Fibroblast of villous mesenchyme (primary cell): Measurements from ENCODE around the gene ZNF516. TPM values are rescaled to one million over a fixed set of nuclear protein-coding genes. Genes with fewer than 3 reads are reported as not detected.
A peak's percentile ranks its signal among the peaks of the same experiment; 100 is the strongest.

Source experiments
- DNase-seq: peaks from one replicate; pipeline ENCODE4 v3.0.0-alpha.2; 2010; ENCODE audit warnings: low read depth
- H3K4me3 ChIP-seq: 2 replicates; pipeline ENCODE4 v1.5.1; 2011; ENCODE audit warnings: low read depth, mild to moderate bottlenecking, low read length
- CTCF ChIP-seq: IDR thresholded peaks from 2 replicates; pipeline ENCODE4 v1.5.1; 2012; ENCODE audit warnings: low read depth, mild to moderate bottlenecking, low read length; ENCODE audit not compliant: insufficient read depth
- total RNA-seq: library from RNA; depleted of rRNA; stranded (reverse); fragments of >200 nt; gene quantifications from 2 replicates; pipeline ENCODE4 v1.2.3, GENCODE V29; 2012

ZNF516 gene
- total RNA-seq, 1 donor, result 53.1 TPM

- TF ChIP-seq CTCF, result no peak
- no peak for DNase-seq
- no peak overlapping the region for H3K4me3 ChIP-seq
Observed at GRCh38 chr18:76361219-76361618, 133.8 kb downstream of the ZNF516 start.

- no peak for DNase-seq
- no peak for TF ChIP-seq CTCF
- no peak overlapping the region for H3K4me3 ChIP-seq
Observed at GRCh38 chr18:76359909-76360308, 135.1 kb downstream of the ZNF516 start.

GRCh38 chr18:76358774-76359173, 136.3 kb downstream of the ZNF516 start:
- no peak overlapping the region for H3K4me3 ChIP-seq
- no peak for DNase-seq
- no peak for TF ChIP-seq CTCF

DNA sequence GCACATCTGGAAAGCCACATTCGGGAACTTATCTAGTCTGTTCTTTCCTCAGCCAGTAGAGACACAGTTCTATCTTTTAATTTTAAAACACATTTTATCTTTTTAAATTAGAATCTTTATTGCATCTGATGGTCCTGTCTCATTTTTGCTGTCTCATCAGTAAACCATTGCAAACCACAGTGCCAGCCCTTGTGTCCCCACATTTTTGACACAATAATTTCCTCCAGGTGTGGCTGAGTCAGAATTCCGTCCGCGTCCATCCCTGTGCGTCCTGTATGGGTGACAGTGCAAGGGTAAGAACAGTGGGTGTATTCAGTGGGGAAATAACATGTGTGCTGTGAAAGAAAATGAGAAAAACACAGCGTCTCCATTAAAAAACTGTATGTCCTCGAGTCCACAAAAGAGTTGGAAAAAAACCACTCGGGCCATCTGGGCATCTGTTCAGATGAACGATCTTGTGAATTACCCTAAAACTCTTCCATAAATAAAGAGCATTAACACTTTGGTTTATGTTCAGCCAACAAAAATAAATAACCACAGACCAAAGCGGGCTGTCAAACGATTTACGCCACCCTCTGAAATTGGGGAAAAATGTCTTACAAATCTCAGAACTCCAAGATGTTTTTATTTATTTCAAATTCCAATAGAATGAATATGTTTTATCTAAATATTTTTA, 137.3 kb downstream of the ZNF516 start:
- TF ChIP-seq CTCF, result no peak
- H3K4me3 ChIP-seq, result no peak overlapping the region
- DNase-seq, result peak; percentile 62

DNA sequence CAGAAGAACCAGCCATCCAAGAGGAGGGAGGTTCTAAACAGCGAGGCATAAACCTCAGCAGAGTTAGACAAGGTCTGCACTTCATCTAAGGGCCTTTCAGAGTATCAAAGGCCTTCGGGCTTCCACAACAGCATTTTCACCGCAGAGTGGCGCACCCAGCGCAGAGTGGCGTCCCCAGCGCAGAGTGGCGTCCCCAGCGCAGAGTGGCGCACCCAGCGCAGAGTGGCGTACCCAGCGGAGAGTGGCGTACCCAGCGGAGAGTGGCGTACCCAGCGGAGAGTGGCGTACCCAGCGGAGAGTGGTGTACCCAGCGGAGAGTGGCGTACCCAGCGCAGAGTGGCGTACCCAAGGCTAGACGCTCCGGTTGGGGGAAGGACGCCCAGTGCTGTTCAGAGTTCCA, 137.9 kb downstream of the ZNF516 start:
- no peak for DNase-seq
- TF ChIP-seq CTCF, result no peak
- no peak overlapping the region for H3K4me3 ChIP-seq

GRCh38 chr18:76356666-76357065, 138.4 kb downstream of the ZNF516 start:
- DNase-seq, result no peak
- no peak overlapping the region for H3K4me3 ChIP-seq
- no peak for TF ChIP-seq CTCF

DNA sequence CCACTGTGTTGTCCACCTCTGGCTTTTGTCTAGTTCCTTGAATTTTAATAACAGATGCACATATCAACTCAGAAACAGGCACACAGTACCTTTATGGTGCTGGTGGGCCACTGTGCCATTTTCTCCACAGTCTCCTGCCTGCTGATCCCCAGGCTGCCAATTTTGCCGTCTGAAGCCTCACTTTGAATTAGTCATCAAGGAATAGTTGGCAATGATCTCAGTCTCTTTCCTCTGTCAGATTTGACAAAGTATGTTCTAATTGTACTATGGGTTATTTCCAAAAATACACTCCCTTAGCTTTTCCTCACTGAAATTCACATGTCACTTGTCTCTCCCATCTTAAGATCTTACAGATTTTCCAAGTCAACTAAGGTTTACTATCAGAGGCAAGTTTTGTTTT, 140.7 kb downstream of the ZNF516 start:
- no peak for TF ChIP-seq CTCF
- no peak overlapping the region for H3K4me3 ChIP-seq
- peak; percentile 19 for DNase-seq
